H9 (cell line): ENCODE measurements around the gene WNT3. TPM values are rescaled to one million over a fixed set of nuclear protein-coding genes. Genes with fewer than 3 reads are reported as not detected.

Experiments used
- DNase-seq: peaks from one replicate; pipeline ENCODE4 v3.0.0-alpha.2; 2017
- H2AFZ ChIP-seq: one replicate; pipeline ENCODE4 v1.6.1; 2013; ENCODE audit warnings: mild to moderate bottlenecking, low read length, control low read depth, moderate library complexity
- H2AK5ac ChIP-seq: 2 replicates; pipeline ENCODE4 v1.6.1; 2013; ENCODE audit warnings: low read length, control low read depth, mixed read lengths; ENCODE audit not compliant: insufficient read length
- H2BK120ac ChIP-seq: one replicate; pipeline ENCODE4 v1.6.1; 2013; ENCODE audit warnings: low read depth, mild to moderate bottlenecking, low read length, control low read depth, inconsistent platforms; ENCODE audit not compliant: poor library complexity, severe bottlenecking
- H2BK12ac ChIP-seq: 2 replicates; pipeline ENCODE4 v1.6.1; 2013; ENCODE audit warnings: low read length, control low read depth, mixed read lengths, low read depth; ENCODE audit not compliant: insufficient read length
- H2BK15ac ChIP-seq: 2 replicates; pipeline ENCODE4 v1.6.1; 2013; ENCODE audit warnings: low read depth, low read length, control low read depth
- H2BK20ac ChIP-seq: one replicate; pipeline ENCODE4 v1.6.1; 2013; ENCODE audit warnings: low read depth, mild to moderate bottlenecking, low read length, control low read depth, inconsistent platforms; ENCODE audit not compliant: poor library complexity, severe bottlenecking
- H2BK5ac ChIP-seq: 2 replicates; pipeline ENCODE4 v1.6.1; 2013; ENCODE audit warnings: low read length, control low read depth, mixed read lengths; ENCODE audit not compliant: insufficient read length
- H3K14ac ChIP-seq: 2 replicates; pipeline ENCODE4 v1.6.1; 2013; ENCODE audit warnings: low read length, control low read depth; ENCODE audit not compliant: insufficient read depth
- H3K18ac ChIP-seq: 2 replicates; pipeline ENCODE4 v1.6.1; 2013; ENCODE audit warnings: low read depth, mild to moderate bottlenecking, mixed read lengths, low read length, control low read depth; ENCODE audit not compliant: insufficient read length
- H3K23ac ChIP-seq: 2 replicates; pipeline ENCODE4 v1.6.1; 2013; ENCODE audit warnings: low read length, control low read depth, mixed read lengths, low read depth; ENCODE audit not compliant: insufficient read length
- H3K23me2 ChIP-seq: 2 replicates; pipeline ENCODE4 v1.6.1; 2013; ENCODE audit warnings: low read depth, mild to moderate bottlenecking, mixed read lengths, low read length, control low read depth; ENCODE audit not compliant: insufficient read length, poor library complexity, severe bottlenecking
- H3K27ac ChIP-seq: 2 replicates; pipeline ENCODE4 v1.5.1; 2013; ENCODE audit warnings: low read length, control low read depth, mixed read lengths, low read depth; ENCODE audit not compliant: insufficient read length
- H3K27me3 ChIP-seq: 2 replicates; pipeline ENCODE4 v1.6.1; 2013; ENCODE audit warnings: low read length, control low read depth, inconsistent platforms; ENCODE audit not compliant: insufficient read depth
- H3K4ac ChIP-seq: 2 replicates; pipeline ENCODE4 v1.6.1; 2013; ENCODE audit warnings: low read depth, mild to moderate bottlenecking, control low read depth, inconsistent platforms, low read length, moderate library complexity
- H3K4me1 ChIP-seq: 2 replicates; pipeline ENCODE4 v1.6.1; 2013; ENCODE audit warnings: low read length, control low read depth, inconsistent platforms; ENCODE audit not compliant: insufficient read depth
- H3K4me2 ChIP-seq: 2 replicates; pipeline ENCODE4 v1.6.1; 2013; ENCODE audit warnings: low read length, control low read depth, mixed read lengths; ENCODE audit not compliant: insufficient read length, insufficient read depth
- H3K56ac ChIP-seq: 2 replicates; pipeline ENCODE4 v1.6.1; 2013; ENCODE audit warnings: low read depth, mild to moderate bottlenecking, mixed read lengths, low read length, control low read depth; ENCODE audit not compliant: insufficient read length
- H3K79me1 ChIP-seq: 2 replicates; pipeline ENCODE4 v1.6.1; 2013; ENCODE audit warnings: low read depth, mild to moderate bottlenecking, moderate library complexity, low read length, control low read depth, inconsistent platforms; ENCODE audit not compliant: insufficient read depth, poor library complexity, severe bottlenecking
- H3K79me2 ChIP-seq: 2 replicates; pipeline ENCODE4 v1.6.1; 2013; ENCODE audit warnings: low read length, control low read depth, inconsistent platforms; ENCODE audit not compliant: insufficient read depth
- H3K9ac ChIP-seq: 2 replicates; pipeline ENCODE4 v1.6.1; 2013; ENCODE audit warnings: low read length, control low read depth, mixed read lengths; ENCODE audit not compliant: insufficient read length; ENCODE audit errors: extremely low read depth
- H3K9me3 ChIP-seq: one replicate; pipeline ENCODE4 v1.6.1; 2013; ENCODE audit warnings: low read depth, low read length, inconsistent platforms; ENCODE audit not compliant: control insufficient read depth
- H3T11ph ChIP-seq: one replicate; pipeline ENCODE4 v1.6.1; 2013; ENCODE audit warnings: mild to moderate bottlenecking, low read length, control low read depth, inconsistent platforms
- H4K20me1 ChIP-seq: one replicate; pipeline ENCODE4 v1.6.1; 2013; ENCODE audit not compliant: control insufficient read depth, insufficient read length, insufficient read depth
- H4K5ac ChIP-seq: 2 replicates; pipeline ENCODE4 v1.6.1; 2013; ENCODE audit warnings: low read depth, mild to moderate bottlenecking, mixed read lengths, low read length, control low read depth; ENCODE audit not compliant: insufficient read length
- H4K8ac ChIP-seq: replicated peaks from 2 replicates; pipeline ENCODE4 v1.6.1; 2013; ENCODE audit warnings: low read length, control low read depth, mixed read lengths, low read depth; ENCODE audit not compliant: insufficient read length
- H4K91ac ChIP-seq: 2 replicates; pipeline ENCODE4 v1.6.1; 2013; ENCODE audit warnings: low read depth, mild to moderate bottlenecking, moderate library complexity, mixed read lengths, low read length, control low read depth; ENCODE audit not compliant: insufficient read length
- H3K27ac Mint-ChIP-seq, 3 experiments: 2 replicates in 2 of 3; 3 replicates in 1 of 3; pipeline ENCODE4 v1.8.0; 2020 to 2021; ENCODE audit warnings: mixed read lengths in 3 of 3, mild to moderate bottlenecking in 1 of 3, moderate library complexity in 1 of 3
- H3K27me3 Mint-ChIP-seq: 2 replicates; pipeline ENCODE4 v1.8.0; 2021; ENCODE audit warnings: low read depth, mild to moderate bottlenecking, moderate library complexity, mixed read lengths
- H3K36me3 Mint-ChIP-seq, 3 experiments: 2 replicates in 2 of 3; 3 replicates in 1 of 3; pipeline ENCODE4 v1.8.0; 2020 to 2021; ENCODE audit warnings: low read depth in 3 of 3, mixed read lengths in 3 of 3; ENCODE audit not compliant: insufficient read depth in 1 of 3
- H3K4me1 Mint-ChIP-seq, 2 experiments: 2 replicates each; pipeline ENCODE4 v1.8.0; 2020; ENCODE audit warnings: mixed read lengths in 2 of 2
- H3K4me3 Mint-ChIP-seq, 2 experiments: 2 replicates in 1 of 2; 3 replicates in 1 of 2; pipeline ENCODE4 v1.8.0; 2020 to 2021; ENCODE audit warnings: mild to moderate bottlenecking in 2 of 2, mixed read lengths in 2 of 2, moderate library complexity in 1 of 2
- H3K9me3 Mint-ChIP-seq, 2 experiments: 2 replicates in 1 of 2; 3 replicates in 1 of 2; pipeline ENCODE4 v1.8.0; 2020; ENCODE audit warnings: mild to moderate bottlenecking in 2 of 2, mixed read lengths in 2 of 2, moderate library complexity in 1 of 2
- CTCF ChIP-seq: fragments of 200-600 bp; sonication (generic); conservative IDR thresholded peaks from 3 replicates; pipeline ENCODE4 v1.8.0; 2021; ENCODE audit warnings: antibody characterized with exemption, mild to moderate bottlenecking
- WGBS: extraction: QIAGEN DNeasy Blood & Tissue Kit; methylation state at CpG from one replicate; pipeline ENCODE4 v1.1.7; 2013; ENCODE audit warnings: missing lambda C conversion rate, low lambda C conversion rate, mixed read lengths; ENCODE audit not compliant: insufficient read length; ENCODE audit errors: extremely low coverage; 5-methylcytosine and 5-hydroxymethylcytosine counted together
- total RNA-seq: library from RNA; stranded (reverse); gene quantifications from 2 replicates; pipeline ENCODE4 v1.2.1, GENCODE V29; 2021

WNT3 gene
- total RNA-seq, 1 experiment from 2014 or later: 22.4 TPM

GRCh38 chr17:46834846-46835245, 16.4 kb upstream of the WNT3 start:
- H2AK5ac ChIP-seq: no peak overlapping the region
- H3K4me1 Mint-ChIP-seq: peaks cover 31 to 36% of the 10 kb centered on the region in 2 experiments
- H3K9me3 ChIP-seq: no peaks in the 10 kb centered on the region
- H3K27ac Mint-ChIP-seq: no peak overlapping the region
- no peak overlapping the region for H3K14ac ChIP-seq
- no peaks in the 10 kb centered on the region for H3K23me2 ChIP-seq
- H3K23ac ChIP-seq: no peak overlapping the region
- H4K8ac ChIP-seq: no peak overlapping the region
- TF ChIP-seq CTCF: no peak
- H4K20me1 ChIP-seq: no peaks in the 10 kb centered on the region
- H2AFZ ChIP-seq: no peak overlapping the region
- H3K9ac ChIP-seq: no peak overlapping the region
- no peak overlapping the region for H2BK120ac ChIP-seq
- no peak overlapping the region for H3K56ac ChIP-seq
- no peak overlapping the region for H4K5ac ChIP-seq
- no peak overlapping the region for H3T11ph ChIP-seq
- H3K4me1 ChIP-seq: no peaks in the 10 kb centered on the region
- DNase-seq: no peak
- no peak overlapping the region for H2BK12ac ChIP-seq
- H4K91ac ChIP-seq: no peak overlapping the region
- no peak overlapping the region for H3K18ac ChIP-seq
- no peaks in the 10 kb centered on the region; a peak in 2 of 7 replicates for H3K36me3 Mint-ChIP-seq
- H3K4me2 ChIP-seq: no peak overlapping the region
- no peaks in the 10 kb centered on the region for H3K79me1 ChIP-seq
- peaks cover 3 to 4% of the 10 kb centered on the region in 2 experiments; a peak in 3 of 5 replicates for H3K9me3 Mint-ChIP-seq
- H3K27ac ChIP-seq: no peak overlapping the region
- no peak overlapping the region for H3K4ac ChIP-seq
- no peak overlapping the region for H2BK15ac ChIP-seq
- WGBS: no CpG with 5 or more reads among the region's 3 CpGs
- H2BK5ac ChIP-seq: no peak overlapping the region
- no peaks in the 10 kb centered on the region for H3K27me3 ChIP-seq
- H3K4me3 Mint-ChIP-seq: no peak overlapping the region
- no peak overlapping the region for H2BK20ac ChIP-seq
- no peaks in the 10 kb centered on the region for H3K79me2 ChIP-seq
- H3K27me3 Mint-ChIP-seq: peaks cover 41% of the 10 kb centered on the region
